ENCODE results near the gene SUGP2. TPM values are rescaled to one million over a fixed set of nuclear protein-coding genes. Genes with fewer than 3 reads are reported as not detected.

Gene SUGP2
- total RNA-seq, 4 donors from 2014 or later: 16.7 to 36.2 (median 21.5) TPM

DNA sequence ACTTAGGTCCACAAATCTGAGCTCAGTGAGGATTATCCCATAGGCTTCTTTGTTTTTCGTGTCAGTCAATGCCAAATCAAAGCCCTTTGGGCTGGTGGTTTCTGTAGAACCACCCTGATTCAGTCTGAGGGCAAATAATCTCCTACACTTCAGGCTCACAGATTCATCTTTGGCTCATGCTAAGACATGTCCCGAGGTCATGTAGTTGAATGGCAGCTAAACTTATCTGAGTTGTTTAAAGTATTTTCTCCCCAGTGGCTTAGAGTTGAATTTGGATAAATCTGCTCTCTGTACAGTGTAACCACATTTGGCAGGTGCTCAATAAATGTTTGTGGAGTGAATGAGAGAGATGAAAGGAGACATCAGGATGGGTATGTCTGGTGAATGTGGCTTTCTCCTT is 17.4 kb upstream of the SUGP2 start:
- Histone ChIP-seq H3K27me3 (no peaks in the 10 kb centered on the region), H3K4me1 (no peaks in the 10 kb centered on the region), H3K9me3 (no peaks in the 10 kb centered on the region), H3K4me3 (no peak overlapping the region), H3K27ac (no peak overlapping the region), H3K36me3 (peaks cover 21 to 98% (median 21%) of the 10 kb centered on the region in 3 donors)
- DNase-seq: no peak
- TF ChIP-seq POLR2A (IDR thresholded peaks at IDR 0.05): no peak
- TF ChIP-seq, protein P1, sequence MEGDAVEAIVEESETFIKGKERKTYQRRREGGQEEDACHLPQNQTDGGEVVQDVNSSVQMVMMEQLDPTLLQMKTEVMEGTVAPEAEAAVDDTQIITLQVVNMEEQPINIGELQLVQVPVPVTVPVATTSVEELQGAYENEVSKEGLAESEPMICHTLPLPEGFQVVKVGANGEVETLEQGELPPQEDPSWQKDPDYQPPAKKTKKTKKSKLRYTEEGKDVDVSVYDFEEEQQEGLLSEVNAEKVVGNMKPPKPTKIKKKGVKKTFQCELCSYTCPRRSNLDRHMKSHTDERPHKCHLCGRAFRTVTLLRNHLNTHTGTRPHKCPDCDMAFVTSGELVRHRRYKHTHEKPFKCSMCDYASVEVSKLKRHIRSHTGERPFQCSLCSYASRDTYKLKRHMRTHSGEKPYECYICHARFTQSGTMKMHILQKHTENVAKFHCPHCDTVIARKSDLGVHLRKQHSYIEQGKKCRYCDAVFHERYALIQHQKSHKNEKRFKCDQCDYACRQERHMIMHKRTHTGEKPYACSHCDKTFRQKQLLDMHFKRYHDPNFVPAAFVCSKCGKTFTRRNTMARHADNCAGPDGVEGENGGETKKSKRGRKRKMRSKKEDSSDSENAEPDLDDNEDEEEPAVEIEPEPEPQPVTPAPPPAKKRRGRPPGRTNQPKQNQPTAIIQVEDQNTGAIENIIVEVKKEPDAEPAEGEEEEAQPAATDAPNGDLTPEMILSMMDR (IDR thresholded peaks at IDR 0.05): no peak
- intact Hi-C loops (cut with DNase I): no loop called here
- 31 to 38% methylated on average over 2 of the region's 2 CpGs for WGBS, 2 donors

DNA sequence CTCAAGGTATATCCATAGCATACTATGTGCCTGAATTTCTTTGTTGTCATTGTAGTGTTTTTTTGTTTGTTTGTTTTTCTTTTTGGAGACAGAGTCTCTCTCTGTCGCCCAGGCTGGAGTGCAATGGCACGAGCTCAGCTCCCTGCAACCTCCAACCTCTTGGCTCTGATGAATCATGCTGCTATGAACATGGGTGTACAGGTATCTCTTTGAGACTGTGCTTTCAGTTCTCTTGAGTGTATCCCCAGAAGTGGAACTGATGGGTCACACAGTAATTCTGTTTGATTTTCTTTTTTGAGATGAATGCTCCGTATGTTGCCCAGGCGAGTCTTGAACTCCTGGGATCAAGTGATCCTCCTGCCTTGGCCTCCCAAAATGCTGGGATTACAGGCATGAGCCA is 16.8 kb upstream of the SUGP2 start:
- Histone ChIP-seq H3K4me3 (no peak overlapping the region), H3K9me3 (no peaks in the 10 kb centered on the region), H3K36me3 (peaks cover 16 to 96% (median 21%) of the 10 kb centered on the region in 3 donors), H3K4me1 (no peaks in the 10 kb centered on the region), H3K27ac (no peak overlapping the region), H3K27me3 (no peaks in the 10 kb centered on the region)
- no peak for DNase-seq
- intact Hi-C loops (cut with DNase I): no loop called here
- 81 to 82% methylated on average over 4 of the region's 4 CpGs for WGBS, 2 donors
- TF ChIP-seq, protein P1 (IDR thresholded peaks at IDR 0.05): no peak
- no peak for TF ChIP-seq POLR2A (IDR thresholded peaks at IDR 0.05)

GRCh38 chr19:19049406-19049805 is 16.1 kb upstream of the SUGP2 start:
- peaks cover 14 to 96% (median 15%) of the 10 kb centered on the region in 3 donors for H3K36me3 ChIP-seq
- 91 to 94% methylated on average over 2 of the region's 2 CpGs for WGBS, 2 donors

DNA sequence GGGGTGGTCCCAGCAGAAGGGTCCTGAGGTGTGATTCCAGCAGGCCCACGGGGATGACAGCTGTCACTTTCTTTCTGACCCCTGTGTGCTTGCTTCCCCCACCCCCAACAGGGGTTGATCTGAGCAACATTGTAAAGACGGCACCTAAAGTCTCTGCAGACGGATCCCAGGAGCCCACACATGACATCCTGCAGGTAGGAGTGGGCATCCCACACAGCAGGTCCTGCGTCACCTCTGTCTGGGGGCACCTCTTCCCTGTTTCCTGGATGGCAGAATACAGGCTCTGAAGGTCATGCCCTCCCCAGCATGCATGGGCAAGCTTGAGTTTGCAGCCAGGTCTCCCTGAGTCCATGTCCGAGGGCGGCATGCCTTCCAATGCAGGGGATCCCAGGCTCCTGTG is 10.6 kb upstream of the SUGP2 start:
- TF ChIP-seq POLR2A (IDR thresholded peaks at IDR 0.05): no peak
- TF ChIP-seq, protein P1 (IDR thresholded peaks at IDR 0.05): no peak
- H3K4me1 ChIP-seq: peaks cover 0 to 12% (median 4%) of the 10 kb centered on the region in 3 donors
- H3K36me3 ChIP-seq: peaks cover 0 to 64% (median 13%) of the 10 kb centered on the region in 3 donors
- DNase-seq: no peak
- no peak overlapping the region for H3K4me3 ChIP-seq
- H3K9me3 ChIP-seq: no peaks in the 10 kb centered on the region
- H3K27ac ChIP-seq: no peak overlapping the region
- H3K27me3 ChIP-seq: no peaks in the 10 kb centered on the region
- WGBS, 2 donors: 88 to 100% methylated on average over 2 to 3 of the region's 6 CpGs
- intact Hi-C loops (cut with DNase I): no loop called here

More at GRCh38 chr19:19049406-19049805, 16.1 kb upstream of the SUGP2 start:
- Histone ChIP-seq H3K4me3 (no peak overlapping the region), H3K27me3 (no peaks in the 10 kb centered on the region), H3K4me1 (no peaks in the 10 kb centered on the region), H3K27ac (no peak overlapping the region), H3K9me3 (no peaks in the 10 kb centered on the region)
- TF ChIP-seq, protein P1 (IDR thresholded peaks at IDR 0.05): no peak
- TF ChIP-seq POLR2A (IDR thresholded peaks at IDR 0.05): no peak
- intact Hi-C loops (cut with DNase I): no loop called here
- DNase-seq: no peak

DNA sequence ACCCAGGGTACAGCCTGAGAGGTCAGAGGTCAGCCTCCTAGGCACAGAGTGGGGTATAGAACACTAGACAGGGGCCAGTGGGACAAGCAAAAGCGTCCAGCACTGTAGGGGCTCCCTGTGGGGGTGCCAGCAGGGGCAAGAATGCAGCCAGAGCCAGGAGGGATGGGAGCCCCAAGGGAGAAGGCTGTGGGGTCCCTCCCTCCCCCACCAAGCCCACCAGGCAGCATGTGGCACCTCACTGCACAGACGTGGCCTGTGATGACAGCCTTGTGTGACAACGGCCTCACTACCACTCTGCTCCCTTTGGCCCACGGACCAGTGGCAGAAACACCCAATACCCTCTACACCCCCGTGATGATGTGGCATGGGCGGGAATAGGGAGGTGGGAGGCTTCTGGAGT is 10.2 kb upstream of the SUGP2 start:
- Histone ChIP-seq H3K9me3 (no peaks in the 10 kb centered on the region), H3K4me1 (peaks cover 0 to 12% (median 4%) of the 10 kb centered on the region in 3 donors), H3K36me3 (peaks cover 0 to 65% (median 13%) of the 10 kb centered on the region in 3 donors), H3K27me3 (no peaks in the 10 kb centered on the region), H3K27ac (no peak overlapping the region), H3K4me3 (no peak overlapping the region)
- no peak for TF ChIP-seq POLR2A (IDR thresholded peaks at IDR 0.05)
- TF ChIP-seq, protein P1 (IDR thresholded peaks at IDR 0.05): no peak
- WGBS, 2 donors: 95 to 100% methylated on average over 3 to 4 of the region's 6 CpGs
- intact Hi-C loops (cut with DNase I): no loop called here
- DNase-seq: no peak
